Thymus (tissue), 11 donors: ENCODE data around the gene ZNF816. TPM values are rescaled to one million over a fixed set of nuclear protein-coding genes. Genes with fewer than 3 reads are reported as not detected.
"Not testable (repeated sequence)": the region's sequence is repeated elsewhere in the genome, so short reads cannot be mapped to it uniquely, and the experiment has no call there.

Experiments used
- DNase-seq, 9 donors: peaks; one replicate each; pipeline ENCODE4 v3.0.0-alpha.2; 2013; ENCODE audit warnings: low spot score in 9 of 9, low read depth in 6 of 9, missing footprints in 1 of 9
- H3K27ac ChIP-seq, 2 donors: one replicate each; pipeline ENCODE4 v1.5.1; 2013; ENCODE audit warnings: control low read depth in 1 of 2, low read depth in 1 of 2, low read length in 1 of 2, mild to moderate bottlenecking in 1 of 2, moderate library complexity in 1 of 2
- H3K27me3 ChIP-seq, 2 donors: one replicate each; pipeline ENCODE4 v1.5.1; 2013; ENCODE audit warnings: low read length in 1 of 2; ENCODE audit not compliant: control insufficient read depth in 2 of 2, insufficient read depth in 1 of 2
- H3K36me3 ChIP-seq, 2 donors: one replicate each; pipeline ENCODE4 v1.5.1; 2013; ENCODE audit warnings: low read length in 1 of 2, mild to moderate bottlenecking in 1 of 2, moderate library complexity in 1 of 2; ENCODE audit not compliant: control insufficient read depth in 2 of 2, insufficient read depth in 2 of 2
- H3K4me1 ChIP-seq, 2 donors: one replicate each; pipeline ENCODE4 v1.5.1; 2013; ENCODE audit warnings: low read length in 2 of 2; ENCODE audit not compliant: control insufficient read depth in 2 of 2, insufficient read depth in 2 of 2
- H3K4me3 ChIP-seq, 2 donors: one replicate each; pipeline ENCODE4 v1.5.1; 2013; ENCODE audit warnings: low read length in 2 of 2, control low read depth in 1 of 2, mild to moderate bottlenecking in 1 of 2
- H3K9me3 ChIP-seq, 2 donors: one replicate each; pipeline ENCODE4 v1.5.1; 2013; ENCODE audit warnings: low read length in 1 of 2, mild to moderate bottlenecking in 1 of 2; ENCODE audit not compliant: control insufficient read depth in 2 of 2, insufficient read depth in 1 of 2
- WGBS: extraction: QIAGEN DNeasy Blood & Tissue Kit; methylation state at CpG from one replicate; pipeline ENCODE4 v1.1.7; 2013; 5-methylcytosine and 5-hydroxymethylcytosine counted together
- polyA plus RNA-seq: library from polyadenylated mRNA; stranded (reverse); fragments of 200-250 nt; gene quantifications from one replicate; pipeline ENCODE4 v1.2.3, GENCODE V29; 2013
- total RNA-seq: library from RNA; stranded (reverse); fragments of 120-200 nt; gene quantifications from one replicate; pipeline ENCODE4 v1.2.4, GENCODE V29; 2013
- donor health status: healthy.

ZNF816 gene
- total and polyA plus RNA-seq, 2 donors = 8.4 to 17.0 TPM

DNA sequence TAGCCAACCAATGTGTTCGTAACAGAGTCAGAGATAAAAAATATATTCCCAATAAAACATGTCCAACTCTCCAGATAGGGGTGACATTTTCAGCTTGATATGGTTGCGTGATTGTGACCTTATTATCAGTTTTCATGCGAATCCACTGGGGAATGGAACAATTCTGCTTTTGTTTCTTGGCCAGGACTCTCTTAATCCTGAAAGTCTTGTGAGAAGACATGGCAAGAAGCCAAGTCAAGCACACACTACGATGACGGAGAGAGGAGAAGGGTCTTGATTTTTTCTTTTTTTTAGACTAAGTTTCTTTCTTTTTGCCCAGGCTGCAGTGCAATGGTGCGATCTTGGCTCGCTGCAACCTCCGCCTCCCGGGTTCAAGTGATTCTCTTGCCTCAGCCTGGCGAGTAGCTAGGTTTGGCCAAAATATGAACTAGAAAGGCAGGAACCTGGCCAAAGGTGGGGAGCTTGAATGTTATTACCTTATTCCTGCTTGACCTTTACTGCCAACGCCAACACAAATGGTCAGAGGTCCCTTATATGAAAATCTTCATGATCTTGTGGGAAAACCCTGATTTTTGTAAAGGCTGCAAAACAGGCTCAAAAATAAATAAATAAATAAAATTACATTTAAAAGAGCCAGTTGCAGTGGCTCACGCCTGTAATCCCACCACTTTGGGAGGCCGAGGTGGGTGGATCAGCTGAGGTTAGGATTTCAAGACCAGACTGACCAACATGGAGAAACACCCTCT lies 14.5 kb downstream of the ZNF816 start:
- H3K4me3 ChIP-seq = no peak overlapping the region
- H3K27me3 ChIP-seq = no peaks in the 10 kb centered on the region
- H3K27ac ChIP-seq = no peak overlapping the region
- 94% methylated on average over 13 of the region's 13 CpGs for WGBS
- peaks cover 12 to 39% of the 10 kb centered on the region in 2 donors for H3K9me3 ChIP-seq
- no peak for DNase-seq
- peaks cover 2% of the 10 kb centered on the region in 2 donors for H3K4me1 ChIP-seq
- peaks cover 24 to 26% of the 10 kb centered on the region in 2 donors for H3K36me3 ChIP-seq

DNA sequence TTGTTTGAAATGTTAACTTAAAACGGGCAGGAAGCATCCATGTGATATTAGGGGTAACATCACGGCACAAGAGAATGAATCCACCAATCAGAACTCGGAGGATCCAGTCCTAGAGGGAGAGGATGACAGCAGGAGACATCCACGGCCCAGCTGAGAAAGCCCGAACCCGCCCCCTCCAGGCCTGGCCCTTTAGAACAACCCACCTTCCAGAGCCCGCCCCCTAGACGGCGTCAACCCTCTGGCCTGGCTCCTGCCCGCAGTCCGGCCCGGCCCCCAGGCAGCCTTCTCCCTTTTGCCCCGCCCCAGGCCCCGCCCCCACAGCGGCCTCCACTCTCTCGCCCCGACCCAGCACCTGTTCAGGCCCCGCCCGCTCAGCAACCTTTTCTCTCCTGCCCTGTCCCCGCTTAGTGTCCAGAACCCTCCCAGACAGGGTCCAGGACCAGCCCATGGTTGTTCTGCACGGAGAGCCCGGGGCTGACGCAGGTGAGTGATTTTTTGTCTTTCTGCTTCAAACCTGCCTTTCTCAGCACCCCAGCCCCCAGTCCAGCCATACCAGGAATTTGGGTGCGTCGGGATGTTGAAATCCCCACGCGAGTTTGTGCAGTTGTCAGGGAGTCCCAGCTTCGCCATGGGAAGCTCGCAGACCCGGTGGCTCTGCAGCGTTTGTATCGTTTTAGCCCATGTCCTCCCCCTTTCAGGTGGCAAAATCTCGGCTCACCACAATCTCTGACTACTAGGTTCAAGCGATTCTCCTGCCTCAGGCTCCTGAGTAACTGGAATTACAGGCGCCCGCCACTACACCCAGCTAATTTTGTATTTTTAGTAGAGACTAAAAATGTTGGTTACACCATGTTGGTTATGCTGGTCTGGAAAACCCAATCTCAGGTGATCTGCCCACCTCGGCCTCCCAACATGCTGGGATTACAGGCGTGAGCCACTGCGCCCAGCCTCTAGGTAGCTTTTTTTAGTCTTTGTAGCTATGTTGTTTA lies 16.1 kb downstream of the ZNF816 start:
- H3K27ac ChIP-seq = no peak overlapping the region
- H3K4me3 ChIP-seq = no peak overlapping the region
- WGBS = 57% methylated on average over 39 of the region's 39 CpGs
- H3K9me3 ChIP-seq = peaks cover 7 to 35% of the 10 kb centered on the region in 2 donors
- peaks cover 2 to 11% of the 10 kb centered on the region in 2 donors for H3K4me1 ChIP-seq
- H3K27me3 ChIP-seq = no peaks in the 10 kb centered on the region
- H3K36me3 ChIP-seq = peaks cover 9 to 10% of the 10 kb centered on the region in 2 donors
- DNase-seq = peak in 1 of 9 donors; percentile 5

DNA sequence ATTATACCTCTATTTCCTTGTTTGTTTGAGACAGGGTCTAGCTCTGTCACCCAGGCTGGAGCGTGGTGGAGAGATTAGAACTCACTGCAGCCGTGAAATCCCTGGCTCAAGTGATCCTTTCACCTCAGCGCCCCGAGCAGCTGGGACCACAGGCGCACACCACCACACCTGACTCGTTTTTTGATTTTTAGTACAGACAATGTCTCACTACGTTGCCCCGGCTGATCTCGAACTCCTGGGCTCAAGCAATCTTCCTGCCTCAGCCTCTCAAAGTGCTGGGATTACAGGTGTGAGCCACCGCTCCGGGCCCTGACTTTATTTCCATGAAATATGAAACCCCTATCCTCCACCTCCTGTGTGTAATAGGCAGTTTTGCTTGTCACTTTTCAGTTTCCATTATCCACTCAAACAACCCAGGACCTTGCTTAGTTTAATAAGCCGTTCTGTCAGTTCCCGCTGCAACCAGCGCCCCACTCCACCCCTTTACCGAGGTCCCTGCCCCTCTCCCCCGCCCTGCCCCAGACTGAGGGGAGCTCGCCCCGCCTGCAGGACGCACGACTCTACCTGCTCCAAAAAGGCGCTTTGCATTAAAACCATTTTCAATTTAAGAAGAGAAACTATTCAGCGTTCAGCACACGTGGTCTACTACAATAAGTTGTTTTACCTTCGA lies 16.9 kb downstream of the ZNF816 start:
- DNase-seq = no peak
- H3K4me1 ChIP-seq = peaks cover 2 to 11% of the 10 kb centered on the region in 2 donors
- no peaks in the 10 kb centered on the region for H3K27me3 ChIP-seq
- H3K9me3 ChIP-seq = peaks cover 6 to 35% of the 10 kb centered on the region in 2 donors
- 81% methylated on average over 24 of the region's 24 CpGs for WGBS
- H3K27ac ChIP-seq = no peak overlapping the region
- H3K36me3 ChIP-seq = peaks cover 3% of the 10 kb centered on the region in 2 donors
- H3K4me3 ChIP-seq = no peak overlapping the region

DNA sequence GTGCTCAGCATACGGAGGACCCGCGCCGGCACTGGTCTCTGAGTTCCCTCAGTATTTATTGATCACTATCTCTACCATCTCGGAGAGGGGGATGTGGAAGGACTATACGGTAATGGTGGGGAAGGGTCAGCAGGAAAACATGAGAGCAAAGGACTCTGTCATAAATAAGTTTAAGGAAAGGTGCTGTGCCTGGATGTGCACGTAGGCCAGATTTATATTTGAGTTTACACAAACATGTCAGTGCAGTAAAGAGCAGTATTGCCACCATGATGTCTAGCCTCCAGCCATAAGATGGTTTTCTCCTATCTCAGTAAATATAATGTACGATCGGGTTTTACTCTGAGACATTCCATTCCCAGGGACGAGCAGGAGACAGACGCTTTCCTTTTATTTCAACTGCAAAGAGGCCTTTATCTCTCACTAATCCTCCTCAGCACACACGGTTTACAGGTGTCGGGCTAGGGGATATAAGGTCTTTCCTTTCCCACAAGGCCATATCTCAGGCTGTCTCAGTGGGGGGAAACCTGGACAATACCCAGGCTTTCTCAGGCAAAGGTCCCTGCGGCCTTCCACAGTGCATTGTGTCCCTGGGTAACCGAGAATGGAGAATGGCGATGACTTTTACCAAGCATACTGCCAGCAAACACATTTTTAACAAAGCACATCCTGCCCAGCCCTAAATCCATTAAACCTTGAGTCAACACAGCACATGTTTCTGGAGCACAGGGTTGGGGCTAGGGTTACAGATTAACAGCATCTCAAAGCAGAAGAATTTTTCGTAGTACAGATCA lies 17.8 kb downstream of the ZNF816 start:
- 98% methylated on average over 17 of the region's 17 CpGs for WGBS
- H3K4me1 ChIP-seq = peaks cover 2 to 11% of the 10 kb centered on the region in 2 donors
- peaks cover 4 to 35% of the 10 kb centered on the region in 2 donors for H3K9me3 ChIP-seq
- not testable (repeated sequence) for H3K36me3 ChIP-seq, H3K27me3 ChIP-seq, DNase-seq, H3K27ac ChIP-seq, H3K4me3 ChIP-seq

DNA sequence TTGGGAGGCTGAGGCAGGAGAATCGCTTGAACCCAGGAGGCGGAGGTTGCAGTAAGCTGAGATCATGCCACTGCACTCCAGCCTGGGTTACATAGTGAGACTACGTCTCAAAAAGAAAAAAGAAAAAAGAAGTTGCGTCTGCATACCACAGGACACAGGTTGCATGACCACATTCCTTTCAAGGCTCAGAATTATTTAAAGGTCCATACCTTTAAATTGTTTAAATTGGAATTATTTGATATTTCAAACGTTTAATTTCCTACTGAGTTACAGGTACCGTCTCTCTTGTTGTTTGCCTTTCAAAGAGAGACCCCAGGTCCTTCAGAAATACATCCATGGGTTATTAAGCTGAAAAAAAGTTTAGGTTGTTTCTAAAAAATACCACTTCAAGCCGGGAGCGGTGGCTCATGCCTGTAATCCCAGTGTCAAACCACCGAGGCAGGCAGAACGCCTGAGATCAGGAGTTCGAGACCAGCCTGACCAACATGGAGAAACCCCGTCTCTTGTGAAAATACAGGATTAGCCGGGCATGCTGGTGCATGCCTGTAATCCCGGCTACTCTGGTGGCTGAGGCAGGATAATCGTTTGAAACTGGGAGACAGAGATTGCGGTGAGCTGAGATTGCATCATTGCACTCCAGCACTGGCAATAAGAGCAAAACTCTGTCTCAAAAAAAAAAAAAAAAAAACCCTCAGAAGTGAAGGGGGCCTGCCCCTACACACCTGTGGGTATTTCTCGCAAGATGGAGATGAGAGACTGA lies 18.6 kb downstream of the ZNF816 start:
- Histone ChIP-seq H3K9me3 (peaks cover 4 to 35% of the 10 kb centered on the region in 2 donors), H3K27ac (no peak overlapping the region)

DNA sequence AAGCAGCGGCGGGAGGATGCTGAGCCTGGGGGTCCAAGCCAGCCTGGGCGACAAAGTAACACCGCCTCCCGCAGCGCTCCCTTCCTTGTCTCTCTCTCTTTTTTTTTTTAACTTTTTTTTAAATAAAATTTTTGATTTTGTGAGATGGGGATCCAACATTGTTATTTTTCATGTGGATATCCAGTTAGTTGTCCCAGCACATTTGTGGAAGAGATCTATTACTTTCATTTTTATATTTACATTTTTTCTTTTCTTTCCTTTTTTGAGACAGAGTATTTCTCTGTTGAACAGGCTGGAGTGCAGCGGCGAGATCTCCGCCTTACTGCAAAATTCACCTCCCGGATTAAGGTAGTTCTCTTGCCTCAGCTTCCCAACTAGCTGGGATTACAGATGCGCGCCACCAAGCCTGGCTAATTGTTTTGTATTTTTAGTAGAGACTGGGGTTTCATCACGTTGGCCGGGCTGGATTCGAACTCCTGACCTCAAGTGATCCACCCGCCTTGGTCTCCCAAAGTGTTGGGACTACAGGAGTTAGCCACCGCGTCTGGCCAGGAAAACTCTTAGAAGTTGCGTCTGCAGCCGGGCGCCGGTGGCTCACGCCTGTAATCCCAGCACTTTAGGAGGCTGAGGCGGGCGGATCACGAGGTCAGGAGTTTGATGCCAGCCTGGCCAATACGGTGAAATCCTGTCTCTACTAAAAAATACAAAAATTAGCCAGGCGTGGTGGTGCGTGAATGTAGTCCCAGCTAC lies 19.4 kb downstream of the ZNF816 start:
- no peaks in the 10 kb centered on the region for H3K36me3 ChIP-seq
- H3K27ac ChIP-seq = peak overlapping the region in 1 of 2 donors; percentile 77
- H3K27me3 ChIP-seq = no peaks in the 10 kb centered on the region
- H3K4me3 ChIP-seq = peak overlapping the region; percentile 61 to 83
- H3K4me1 ChIP-seq = peaks cover 2 to 11% of the 10 kb centered on the region in 2 donors
- no peak for DNase-seq
- 64% methylated on average over 29 of the region's 29 CpGs for WGBS
- peaks cover 4 to 27% of the 10 kb centered on the region in 2 donors for H3K9me3 ChIP-seq

More for the DNA sequence above, 18.6 kb downstream of the ZNF816 start:
- DNase-seq = no peak
- peaks cover 2 to 11% of the 10 kb centered on the region in 2 donors for H3K4me1 ChIP-seq
- H3K36me3 ChIP-seq = no peaks in the 10 kb centered on the region
- no peak overlapping the region for H3K4me3 ChIP-seq
- no peaks in the 10 kb centered on the region for H3K27me3 ChIP-seq
- 76% methylated on average over 17 of the region's 17 CpGs for WGBS

DNA sequence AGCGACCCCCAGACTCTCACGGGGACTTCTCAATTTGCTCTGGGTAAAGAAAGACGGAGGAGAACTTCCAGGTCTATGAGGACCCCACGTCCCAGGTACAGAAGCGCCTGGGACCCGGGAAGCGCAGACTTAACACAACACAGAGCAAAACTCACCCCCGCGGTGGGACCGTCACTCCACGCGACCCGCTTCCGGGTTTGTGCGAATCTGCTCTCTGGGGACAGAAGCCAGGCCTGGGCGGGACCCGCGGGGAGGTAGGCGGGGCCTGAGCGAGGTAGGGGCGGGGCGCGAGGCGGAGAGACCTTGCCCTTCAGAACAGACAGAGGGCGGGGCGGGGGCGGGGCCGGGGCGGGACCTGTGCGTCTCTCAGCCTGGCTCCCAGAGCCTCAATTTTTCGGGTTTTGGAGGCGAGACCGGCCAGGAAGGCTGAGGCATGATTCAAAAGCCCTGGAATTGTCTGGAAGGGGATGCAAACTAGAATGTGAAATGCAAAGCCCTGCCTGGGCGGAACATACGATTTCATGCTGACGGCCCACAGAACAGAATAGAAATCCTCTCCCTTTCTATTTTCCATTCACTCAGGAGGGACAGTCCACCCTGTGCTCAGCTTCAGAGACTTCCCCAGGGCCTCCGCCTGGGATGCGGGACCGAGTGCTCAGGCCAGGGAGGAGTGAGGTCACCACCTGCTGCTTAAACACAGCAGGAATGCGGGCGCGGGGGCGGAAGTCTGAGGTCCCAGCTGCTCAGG lies 20.1 kb downstream of the ZNF816 start:
- Histone ChIP-seq H3K4me1 (peaks cover 2 to 11% of the 10 kb centered on the region in 2 donors), H3K36me3 (no peaks in the 10 kb centered on the region), H3K27me3 (no peaks in the 10 kb centered on the region), H3K9me3 (peaks cover 3 to 20% of the 10 kb centered on the region in 2 donors), H3K4me3 (peak overlapping the region; percentile 61 to 83), H3K27ac (peak overlapping the region; percentile 77 to 78)
- peak; percentile 64 to 95 (median 85) for DNase-seq
- WGBS = under 1% methylated on average over 43 of the region's 43 CpGs
